GM19397 (cell line): Measurements from ENCODE around the gene HBA1.
"Not testable (repeated sequence)": the region's sequence is repeated elsewhere in the genome, so short reads cannot be mapped to it uniquely, and the experiment has no call there.

ENCODE experiments used
- ATAC-seq: cut with Tn5 transposase; IDR thresholded peaks from one replicate; pipeline ENCODE4 v1.9.1; 2021; ENCODE audit warnings: mild to moderate bottlenecking, moderate library complexity; ENCODE audit not compliant: unreplicated experiment

The HBA1 gene

GRCh38 chr16:194516-194915, 18.0 kb downstream of the HBA1 start:
- ATAC-seq: no peak

GRCh38 chr16:200388-200787, 23.9 kb downstream of the HBA1 start:
- ATAC-seq: no peak

GRCh38 chr16:203246-203645, 26.8 kb downstream of the HBA1 start:
- no peak for ATAC-seq

GRCh38 chr16:204046-204445, 27.6 kb downstream of the HBA1 start:
- not testable (repeated sequence) for ATAC-seq

GRCh38 chr16:209359-209758, 32.9 kb downstream of the HBA1 start:
- ATAC-seq: not testable (repeated sequence)

- not testable (repeated sequence) for ATAC-seq
These were observed 35.2 kb downstream of the HBA1 start for GRCh38 chr16:211631-212180.

- ATAC-seq: no peak
These were observed 36.5 kb downstream of the HBA1 start for GRCh38 chr16:212999-213398.

- ATAC-seq: no peak
These were observed 43.5 kb downstream of the HBA1 start for GRCh38 chr16:220021-220420.
